OCI-LY7 (cell line): ENCODE data around the gene CSF1R. TPM values are rescaled to one million over a fixed set of nuclear protein-coding genes. Genes with fewer than 3 reads are reported as not detected.

Source experiments
- BruUV-seq: library from RNA; stranded (reverse); fragments of 400-500 nt; replicated peaks from 2 replicates; lab custom pipeline; 2021; lab: Mats Ljungman, UMichigan
- CTCF ChIA-PET: fragments of 300-600 bp; sonication (Branson Sonifier 250); formaldehyde crosslinking; loops from one replicate; lab custom pipeline; 2022; ENCODE audit warnings: antibody characterized with exemption; ENCODE audit not compliant: unreplicated experiment; lab: Charles Lee
- POLR2A ChIA-PET: fragments of 300-600 bp; sonication (Branson Sonifier 250); formaldehyde crosslinking; loops from one replicate; lab custom pipeline; 2022; ENCODE audit warnings: antibody characterized with exemption; lab: Charles Lee
- DNase-seq: peaks from one replicate; pipeline ENCODE4 v3.0.0-alpha.2; 2015; ENCODE audit warnings: low spot score
- H2AFZ ChIP-seq: fragments of 200-600 bp; sonication (generic), shearing (Covaris generic); 2 replicates; pipeline ENCODE4 v1.6.1; 2014; ENCODE audit warnings: mild to moderate bottlenecking, antibody characterized with exemption, low read length, moderate library complexity
- H3K27ac ChIP-seq: fragments of 200-600 bp; sonication (generic); 2 replicates; pipeline ENCODE4 v1.5.1; 2014; ENCODE audit warnings: mixed run types, low read depth, mild to moderate bottlenecking, moderate library complexity, low read length, inconsistent platforms; ENCODE audit not compliant: poor library complexity, severe bottlenecking
- H3K36me3 ChIP-seq: fragments of 200-600 bp; sonication (generic); 2 replicates; pipeline ENCODE4 v1.6.1; 2014; ENCODE audit warnings: mild to moderate bottlenecking, antibody characterized with exemption, low read length, moderate library complexity, mixed read lengths; ENCODE audit not compliant: insufficient read depth
- H3K4me1 ChIP-seq: fragments of 200-600 bp; sonication (generic); 2 replicates; pipeline ENCODE4 v1.5.1; 2014; ENCODE audit warnings: mild to moderate bottlenecking, low read length; ENCODE audit not compliant: insufficient read depth, poor library complexity, severe bottlenecking
- H3K4me2 ChIP-seq: fragments of 200-600 bp; sonication (generic); 2 replicates; pipeline ENCODE4 v1.6.1; 2014; ENCODE audit warnings: mild to moderate bottlenecking, low read length
- H3K4me3 ChIP-seq: fragments of 200-600 bp; sonication (generic); 2 replicates; pipeline ENCODE4 v1.5.1; 2014; ENCODE audit warnings: mild to moderate bottlenecking, low read depth, low read length; ENCODE audit not compliant: poor library complexity, severe bottlenecking
- H3K79me2 ChIP-seq: fragments of 200-600 bp; sonication (generic); 2 replicates; pipeline ENCODE4 v1.6.1; 2016; ENCODE audit warnings: low read depth, mild to moderate bottlenecking, low read length, moderate library complexity, mixed read lengths; ENCODE audit not compliant: insufficient read depth
- H3K9me2 ChIP-seq: fragments of 200-600 bp; sonication (generic); 2 replicates; pipeline ENCODE4 v1.6.1; 2016; ENCODE audit warnings: mild to moderate bottlenecking, low read length, mixed read lengths; ENCODE audit not compliant: insufficient read depth
- H3K9me3 ChIP-seq: fragments of 200-600 bp; sonication (generic); 2 replicates; pipeline ENCODE4 v1.6.1; 2014; ENCODE audit warnings: mild to moderate bottlenecking, mixed run types, low read length, mixed read lengths
- H4K20me1 ChIP-seq: fragments of 200-600 bp; sonication (generic); 2 replicates; pipeline ENCODE4 v1.6.1; 2014; ENCODE audit warnings: mild to moderate bottlenecking, antibody characterized with exemption, low read length, moderate library complexity, mixed read lengths; ENCODE audit not compliant: insufficient read depth
- CTCF ChIP-seq: fragments of 200-600 bp; sonication (generic); conservative IDR thresholded peaks from 2 replicates; pipeline ENCODE4 v1.5.1; 2014; ENCODE audit warnings: mild to moderate bottlenecking, antibody characterized with exemption, low read length, moderate library complexity, mixed read lengths
- EZH2phosphoT487 ChIP-seq: fragments of 200-600 bp; sonication (generic); IDR thresholded peaks from 2 replicates; pipeline ENCODE4 v1.6.1; 2018; ENCODE audit warnings: low read depth, borderline replicate concordance, mild to moderate bottlenecking, mixed run types, antibody characterized with exemption, low read length, moderate library complexity, mixed read lengths
- intact Hi-C: fragments of 100-400 bp; cut with micrococcal nuclease; formaldehyde crosslinking; loops from one replicate; pipeline ENCODE4 v1.10.0; 2022; ENCODE audit not compliant: unreplicated experiment
- total RNA-seq, 2 experiments: library from RNA; depleted of rRNA in 1 of 2; stranded (reverse); fragments of >200 nt in 1 of 2; shearing (Covaris generic) in 1 of 2; gene quantifications; 2 replicates each; pipeline ENCODE4 v1.2.3, GENCODE V29; 2014 to 2022

CSF1R gene
- total RNA-seq, 2 experiments from 2014 or later: not detected

DNA sequence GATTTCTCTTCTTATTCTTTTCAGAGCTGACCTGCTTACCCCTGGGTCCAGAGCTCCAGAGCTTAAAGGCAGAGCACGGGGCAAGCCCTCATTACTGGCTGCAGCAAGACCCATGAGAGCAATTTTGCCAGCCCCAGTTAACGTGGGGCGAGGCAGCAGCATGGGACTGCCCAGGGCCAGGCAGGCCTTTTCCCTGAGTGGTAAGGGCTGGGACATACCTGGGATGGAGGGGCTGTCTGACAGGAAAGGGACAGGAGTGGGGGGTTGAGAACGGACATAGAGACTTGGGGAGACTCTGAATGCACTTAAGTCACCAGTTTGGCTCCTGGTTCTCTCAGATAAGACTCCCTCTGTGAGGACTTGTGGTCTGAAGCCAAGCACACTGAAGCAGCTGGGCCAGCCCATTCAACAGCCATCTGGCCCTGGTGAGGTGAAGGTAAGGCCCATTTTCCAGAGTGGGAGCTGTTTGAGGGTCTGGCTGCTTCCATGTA is 59.6 kb downstream of the CSF1R start:
- intact Hi-C loops: no loop called here
- POLR2A ChIA-PET: interaction anchor here (0.6 to 1.3 kb wide), 2 partner anchors 10 to 61 kb away, joined by 3 read pairs; no protein-coding TSS in a partner anchor

GRCh38 chr5:150024346-150024984 is 61.9 kb downstream of the CSF1R start:
- no TSS peak for BruUV-seq
- H3K36me3 ChIP-seq: peaks cover 93% of the 10 kb centered on the region
- CTCF ChIA-PET: no interaction called here

More for the DNA sequence above, 59.6 kb downstream of the CSF1R start:
- TF ChIP-seq EZH2phosphoT487: no peak
- TF ChIP-seq CTCF: no peak
- DNase-seq: no peak
- BruUV-seq: no TSS peak
- CTCF ChIA-PET: interaction anchor here (0.5 kb wide), 1 partner anchor 1178 kb away, joined by 3 read pairs; no protein-coding TSS in a partner anchor
- Histone ChIP-seq H3K4me1 (no peaks in the 10 kb centered on the region), H3K36me3 (peaks cover 92% of the 10 kb centered on the region), H3K4me2 (no peak overlapping the region), H3K9me3 (no peaks in the 10 kb centered on the region), H3K27ac (no peak overlapping the region), H2AFZ (no peak overlapping the region), H3K9me2 (no peaks in the 10 kb centered on the region), H3K4me3 (no peak overlapping the region), H3K79me2 (no peaks in the 10 kb centered on the region), H4K20me1 (no peaks in the 10 kb centered on the region)

More at GRCh38 chr5:150024346-150024984, 61.9 kb downstream of the CSF1R start:
- Histone ChIP-seq H4K20me1 (no peaks in the 10 kb centered on the region), H3K79me2 (no peaks in the 10 kb centered on the region), H2AFZ (no peak overlapping the region), H3K9me2 (no peaks in the 10 kb centered on the region), H3K9me3 (no peaks in the 10 kb centered on the region), H3K4me2 (no peak overlapping the region), H3K4me3 (no peak overlapping the region), H3K27ac (no peak overlapping the region), H3K4me1 (no peaks in the 10 kb centered on the region)
- POLR2A ChIA-PET: interaction anchor here (1.8 kb wide), 1 partner anchor 17 kb away, joined by 10 read pairs; no protein-coding TSS in a partner anchor
- no peak for TF ChIP-seq EZH2phosphoT487
- TF ChIP-seq CTCF: no peak
- intact Hi-C loops: no loop called here
- DNase-seq: no peak
